Heart right ventricle (tissue), 16 donors: Measurements from ENCODE around the gene APOBEC4. TPM values are rescaled to one million over a fixed set of nuclear protein-coding genes. Genes with fewer than 3 reads are reported as not detected.

ENCODE experiments used
- ATAC-seq, 8 donors: fragments of 200-7000 bp; cut with Tn5 transposase; one replicate each; pipeline ENCODE4 v1.9.1; 2020; ENCODE audit warnings: mild to moderate bottlenecking in 8 of 8, moderate library complexity in 8 of 8, moderate number of reproducible peaks in 1 of 8
- DNase-seq, 2 donors: peaks; one replicate each; pipeline ENCODE4 v3.0.0-alpha.2; 2020
- H3K27ac ChIP-seq, 10 donors: fragments of 200-600 bp; sonication (generic) in 2 of 10; one replicate each; pipeline versions ENCODE4 v1.5.0 to v1.8.0; 2020 to 2022; ENCODE audit warnings: mild to moderate bottlenecking in 3 of 10
- H3K27me3 ChIP-seq, 7 donors: fragments of 200-600 bp; one replicate each; pipeline ENCODE4 v1.8.0; 2021 to 2022; ENCODE audit warnings: mild to moderate bottlenecking in 2 of 7
- H3K36me3 ChIP-seq, 9 donors: fragments of 200-600 bp; sonication (generic) in 1 of 9; one replicate each; pipeline versions ENCODE4 v1.5.0 to v1.8.0; 2020 to 2022; ENCODE audit warnings: mild to moderate bottlenecking in 2 of 9
- H3K4me1 ChIP-seq, 9 donors: fragments of 200-600 bp; sonication (generic) in 1 of 9; one replicate each; pipeline versions ENCODE4 v1.5.0 to v1.8.0; 2020 to 2022; ENCODE audit warnings: mild to moderate bottlenecking in 4 of 9
- H3K4me3 ChIP-seq, 10 donors: fragments of 200-600 bp; sonication (generic) in 2 of 10; one replicate each; pipeline versions ENCODE4 v1.5.0 to v1.8.0; 2020 to 2022; ENCODE audit warnings: mild to moderate bottlenecking in 7 of 10, moderate library complexity in 2 of 10
- H3K9me3 ChIP-seq, 11 donors: fragments of 200-600 bp in 10 of 11; sonication (generic) in 2 of 11; one replicate each; pipeline versions ENCODE4 v1.5.0 to v1.8.0; 2013 to 2022; ENCODE audit warnings: mild to moderate bottlenecking in 2 of 11, control low read depth in 1 of 11, moderate library complexity in 1 of 11
- CTCF ChIP-seq, 9 donors: fragments of 200-600 bp; sonication (generic) in 2 of 9; IDR thresholded peaks; one replicate each; pipeline versions ENCODE4 v1.5.0 to v1.8.0; 2021 to 2022; ENCODE audit warnings: antibody characterized with exemption in 9 of 9, mild to moderate bottlenecking in 5 of 9, moderate library complexity in 1 of 9
- WGBS, 2 donors: extraction: QIAGEN DNeasy Blood & Tissue Kit; methylation state at CpG; one replicate each; pipeline ENCODE4 v1.1.7; 2013; ENCODE audit warnings: inconsistent platforms in 1 of 2; 5-methylcytosine and 5-hydroxymethylcytosine counted together
- intact Hi-C, 10 donors: fragments of 100-400 bp; cut with DNase I; formaldehyde crosslinking; loops; one replicate each; pipeline versions ENCODE4 v1.11.1 to v1.14.2; 2022
- polyA plus RNA-seq, 2 donors: library from polyadenylated mRNA; stranded (reverse); fragments of 200-250 nt; gene quantifications; one replicate each; pipeline ENCODE4 v1.2.3, GENCODE V29; 2013
- total RNA-seq, 10 donors: library from RNA; stranded (reverse); fragmentation: NEBNext Ultra II Directional in 3 of 10; extraction: Animal tissue kit (Norgen Biotek cat#: 25700) in 3 of 10; gene quantifications; one replicate each; pipeline versions ENCODE4 v1.2.1 to v1.2.4, GENCODE V29; 2021 to 2023
- donor health status: Arrhythmogenic right ventricular cardiomyopathy.
- donor health status: ischemic (EF 13 %, LVEDD 7.1; RV severe dilation, severe dysfunction).
- donor health status: healthy with polysubstance abuse.
- donor health status: DM: no; HTN: yes; CAD: no.
- donor health status: DM: no; HTN: no; CAD: no.
- donor health status: ischemic (EF 25% LVEDD 6.9; RV normal size, moderate dysfunction).
- donor health status: ischemic (EF 25% LVEDD 5.7; RV mildly dilated, moderate dysfunction).
- donor health status: healthy.
- donor health status: DM: yes; HTN: yes; CAD: no.
- donor health status: Ischemic cardiomyopathy.
- donor health status: ischemic (EF 35%, LVEDD 5.7; RV mildly dilated, moderate dysfunction).
- donor health status: nonischemic (EF 11% LVEDD 7.7; RV severe dilation, severe dysfunction).
- donor health status: DM: yes; HTN: yes; CAD: no.
- donor health status: PGD.
- donor health status: ischemic (EF 29% LVEDD 5.4; RV normal size, mild dysfunction).
- donor health status: nonischemic (EF 23%, LVEDD 6.1; RV moderate dilation, normal function).

The APOBEC4 gene
- total and polyA plus RNA-seq, 12 donors: not detected

GRCh38 chr1:183652107-183652506 lies 1.0 kb downstream of the APOBEC4 start:
- Histone ChIP-seq H3K27me3 (no peaks in the 10 kb centered on the region), H3K4me1 (peaks cover 6 to 64% (median 49%) of the 10 kb centered on the region in 9 donors), H3K36me3 (no peaks in the 10 kb centered on the region), H3K27ac (peak overlapping the region in 8 of 10 donors; percentile 57 to 79 (median 67)), H3K4me3 (no peak overlapping the region), H3K9me3 (no peaks in the 10 kb centered on the region)
- WGBS, 2 donors: 79 to 86% methylated on average over 1 of the region's 1 CpG
- intact Hi-C loops: loop anchor here in 3 of 10 donors (5.0 kb wide), 2 partner anchors 35 to 265 kb away; no protein-coding TSS in a partner anchor
- TF ChIP-seq CTCF (IDR thresholded peaks at IDR 0.05): no peak
- ATAC-seq (no peak), DNase-seq (no peak)

GRCh38 chr1:183651612-183652011 lies 1.5 kb downstream of the APOBEC4 start:
- Histone ChIP-seq H3K27me3 (no peaks in the 10 kb centered on the region), H3K9me3 (no peaks in the 10 kb centered on the region), H3K27ac (peak overlapping the region in 6 of 10 donors; percentile 57 to 78 (median 67)), H3K4me1 (peaks cover 6 to 69% (median 54%) of the 10 kb centered on the region in 9 donors), H3K36me3 (no peaks in the 10 kb centered on the region), H3K4me3 (no peak overlapping the region)
- intact Hi-C loops: loop anchor here in 3 of 10 donors (5.0 kb wide), 2 partner anchors 36 to 266 kb away; no protein-coding TSS in a partner anchor
- ATAC-seq: peak in 2 of 8 donors; percentile 31 to 34
- no peak for TF ChIP-seq CTCF (IDR thresholded peaks at IDR 0.05)
- 73 to 75% methylated on average over 5 of the region's 5 CpGs for WGBS, 2 donors
- DNase-seq: no peak

GRCh38 chr1:183648042-183648441 lies 5.1 kb downstream of the APOBEC4 start:
- WGBS, 2 donors: 91 to 96% methylated on average over 8 of the region's 8 CpGs
- ATAC-seq: no peak
- peaks cover 2 to 46% (median 32%) of the 10 kb centered on the region in 9 donors for H3K4me1 ChIP-seq
- no peaks in the 10 kb centered on the region for H3K27me3 ChIP-seq
- TF ChIP-seq CTCF (IDR thresholded peaks at IDR 0.05): no peak
- no peaks in the 10 kb centered on the region for H3K36me3 ChIP-seq
- H3K4me3 ChIP-seq: no peak overlapping the region
- no peak for DNase-seq
- no peak overlapping the region for H3K27ac ChIP-seq
- H3K9me3 ChIP-seq: no peaks in the 10 kb centered on the region
- intact Hi-C loops: no loop called here

GRCh38 chr1:183646776-183647175 lies 6.3 kb downstream of the APOBEC4 start:
- DNase-seq (no peak), ATAC-seq (peak in 1 of 8 donors; percentile 31)
- TF ChIP-seq CTCF (IDR thresholded peaks at IDR 0.05): no peak
- Histone ChIP-seq H3K27ac (no peak overlapping the region), H3K9me3 (no peaks in the 10 kb centered on the region), H3K36me3 (no peaks in the 10 kb centered on the region), H3K4me3 (no peak overlapping the region), H3K4me1 (peaks cover 0 to 36% (median 19%) of the 10 kb centered on the region in 9 donors), H3K27me3 (no peaks in the 10 kb centered on the region)
- intact Hi-C loops: no loop called here
